M059J (cell line): Measurements from ENCODE around the gene GNA15. TPM values are rescaled to one million over a fixed set of nuclear protein-coding genes. Genes with fewer than 3 reads are reported as not detected.

Experiments
- DNase-seq: peaks from one replicate; pipeline ENCODE4 v3.0.0-alpha.2; 2012; ENCODE audit warnings: low read depth
- total RNA-seq: library from RNA; depleted of rRNA; stranded (reverse); fragments of >200 nt; shearing (Covaris generic); gene quantifications from 2 replicates; pipeline ENCODE4 v1.2.3, GENCODE V29; 2014

Gene GNA15
- total RNA-seq, 1 experiment from 2014 or later = not detected

DNA sequence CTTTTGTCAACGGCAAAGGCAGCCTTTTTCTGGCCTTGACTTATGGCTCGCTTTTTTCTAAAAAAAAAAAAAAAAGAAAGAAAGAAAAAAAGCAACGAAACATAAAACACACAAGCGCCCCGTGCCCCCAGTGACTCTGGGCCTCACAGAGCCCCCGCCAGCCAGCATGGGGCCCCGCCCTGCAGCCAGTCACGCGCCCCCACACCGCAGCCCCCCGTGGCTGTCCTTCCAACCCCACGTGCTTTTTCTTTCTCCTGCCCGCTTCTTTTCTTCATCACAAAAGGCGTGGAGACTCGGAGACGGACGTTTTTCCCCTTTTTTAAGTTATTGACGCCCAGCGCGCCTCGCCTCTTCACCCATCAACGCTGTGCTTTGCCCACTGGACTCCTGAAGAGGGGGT, 14.4 kb upstream of the GNA15 start:
- DNase-seq = no peak

DNA sequence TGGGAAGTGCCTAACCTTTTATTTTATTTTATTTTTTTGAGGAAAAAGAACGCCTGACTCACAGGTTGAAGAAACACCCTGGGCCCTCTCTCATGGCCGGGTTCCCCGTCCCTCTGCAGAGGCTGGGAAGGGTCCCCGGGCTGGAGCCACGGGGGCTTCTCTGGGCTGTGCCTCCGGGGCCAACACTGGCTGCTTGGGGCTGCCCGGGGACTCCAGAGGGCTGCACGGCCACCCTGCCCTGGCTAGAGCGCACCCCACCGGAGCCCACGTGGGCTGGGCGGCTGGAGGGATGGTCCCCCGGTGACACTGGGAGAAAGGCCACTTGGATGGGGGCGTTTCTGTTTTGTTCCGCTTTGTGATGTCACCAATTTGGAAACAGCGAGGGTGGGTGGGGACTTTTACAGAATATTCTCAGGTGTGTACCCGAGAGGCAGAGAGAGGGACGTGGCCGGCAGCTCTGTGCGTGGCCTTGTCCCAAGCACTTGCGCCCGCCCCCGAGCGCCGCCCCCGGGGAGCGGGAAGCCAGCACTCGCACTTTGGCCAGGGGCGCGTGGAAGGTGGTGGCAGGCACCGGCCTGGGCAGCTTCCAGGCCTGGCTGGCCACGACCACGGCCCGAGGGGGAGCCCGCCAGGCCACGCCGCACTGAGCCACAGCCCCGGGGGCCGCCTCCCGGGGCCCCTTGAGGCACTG, 13.9 kb upstream of the GNA15 start:
- DNase-seq = no peak

DNA sequence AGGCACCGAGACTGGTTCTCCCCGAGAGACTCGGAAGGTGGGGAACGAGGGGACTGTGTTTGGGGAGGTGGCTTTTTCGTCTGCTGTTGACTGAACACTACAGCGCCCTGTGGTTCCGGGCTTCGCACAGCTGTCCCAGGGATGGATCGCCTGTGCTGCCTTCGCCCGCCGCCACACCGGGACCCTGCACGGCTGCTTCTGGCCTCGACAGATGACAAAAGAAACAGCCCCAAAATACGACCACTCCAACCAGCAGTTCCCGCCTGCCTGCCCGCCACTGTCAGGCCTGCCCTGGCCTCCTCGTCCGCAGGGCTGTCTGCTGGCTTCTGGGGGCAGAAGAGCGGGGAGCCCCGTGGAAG, 13.3 kb upstream of the GNA15 start:
- no peak for DNase-seq

DNA sequence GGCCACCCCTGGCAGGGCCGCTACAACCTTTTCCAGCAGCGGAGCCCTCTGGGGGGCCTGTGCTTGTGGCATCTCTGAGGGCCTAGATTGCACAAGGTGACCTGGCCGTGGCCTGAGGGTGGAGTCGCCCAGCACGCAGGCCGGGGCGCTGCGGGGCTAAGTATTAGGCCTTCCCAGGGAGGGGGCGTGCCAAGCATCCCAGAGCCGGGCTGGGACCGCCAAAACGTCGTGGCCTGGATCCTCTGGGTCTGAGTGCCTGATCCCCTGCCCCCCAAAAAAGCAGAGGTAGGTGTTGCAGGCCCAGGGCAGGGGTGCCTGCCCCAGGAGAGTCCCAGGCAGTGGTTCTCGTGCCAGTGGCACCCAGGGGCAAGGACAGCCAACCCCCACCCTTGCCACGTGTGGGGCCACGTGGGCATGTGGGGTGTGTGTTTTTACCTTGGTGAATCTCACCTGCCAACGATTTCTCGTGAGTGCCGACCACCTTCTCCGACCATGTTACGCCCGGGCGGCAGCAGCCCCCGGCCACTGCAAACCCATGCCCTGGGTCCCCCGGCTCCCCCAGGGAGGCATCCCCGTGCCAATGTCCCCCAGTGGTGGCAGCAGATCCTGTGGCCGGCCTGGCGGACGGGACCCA, 12.6 kb upstream of the GNA15 start:
- DNase-seq = no peak

DNA sequence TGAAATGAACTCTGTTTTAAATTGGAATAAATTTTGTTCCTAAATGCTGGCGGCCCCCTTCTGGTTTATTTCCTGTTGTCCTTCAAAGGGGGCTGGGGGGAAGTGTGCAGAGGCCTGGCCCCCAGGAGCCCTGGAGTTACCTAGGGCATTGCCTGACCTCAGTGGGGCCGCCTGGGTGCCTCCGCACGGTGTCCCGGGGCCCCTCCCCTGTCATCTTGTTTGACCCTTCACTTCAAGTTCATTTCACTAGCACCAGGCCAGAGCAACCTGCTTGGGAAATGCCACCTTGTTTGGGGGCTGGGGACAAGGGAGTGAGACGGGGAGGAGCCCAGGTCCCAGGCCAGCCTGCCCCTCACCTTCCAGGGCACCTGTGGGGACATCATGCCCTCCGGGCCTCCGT, 11.9 kb upstream of the GNA15 start:
- no peak for DNase-seq

DNA sequence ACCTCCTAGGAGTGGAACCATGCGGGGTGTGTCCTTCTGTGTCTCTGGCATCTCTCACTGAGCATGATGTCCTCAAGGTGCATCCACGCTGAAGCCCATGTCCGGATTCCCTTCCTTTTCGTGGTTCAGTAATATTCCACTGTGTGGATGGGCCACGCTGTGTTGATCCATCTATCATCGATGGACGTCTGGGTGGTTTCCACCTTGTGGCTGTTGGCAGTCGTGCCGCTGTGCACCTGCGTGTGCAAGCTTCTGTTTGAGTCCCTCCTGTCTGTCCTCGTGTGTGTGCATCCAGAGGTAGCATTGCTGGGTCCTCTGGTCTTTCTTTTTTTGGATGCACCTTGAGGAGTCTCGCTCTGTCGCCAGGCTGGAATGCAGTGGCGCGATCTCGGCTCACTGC, 11.2 kb upstream of the GNA15 start:
- no peak for DNase-seq

DNA sequence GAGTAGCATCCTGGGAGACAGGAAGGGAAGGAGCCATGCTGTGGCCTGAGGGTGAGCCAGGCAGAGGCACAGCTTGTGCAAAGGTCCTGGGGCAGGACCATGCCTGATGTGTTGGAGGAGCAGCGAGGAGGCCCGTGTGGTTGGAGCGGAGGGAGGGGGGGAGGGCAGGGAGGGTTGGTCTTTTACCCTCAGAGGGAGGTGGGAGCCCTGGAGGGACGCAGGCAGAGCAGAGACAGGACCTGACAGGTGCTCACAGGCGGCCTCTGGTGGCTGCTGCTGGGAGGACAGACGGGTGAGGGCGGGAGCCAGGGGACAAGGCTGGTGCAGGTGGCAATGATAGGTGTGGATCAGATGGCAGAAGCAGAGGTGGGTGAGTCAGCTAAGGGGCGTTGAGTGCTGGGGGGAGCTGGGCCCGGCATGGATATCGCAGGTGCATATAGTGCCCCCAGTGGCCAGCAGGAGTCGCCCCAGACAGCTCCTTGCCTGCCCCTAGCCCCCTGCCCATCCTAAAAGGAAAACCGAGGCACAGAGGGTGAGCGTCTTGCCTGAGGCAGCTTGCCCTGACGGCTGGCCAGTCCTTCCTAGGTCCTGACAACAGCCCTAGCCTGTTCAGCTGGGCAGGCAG, 9.8 kb upstream of the GNA15 start:
- DNase-seq = peak; percentile 31

DNA sequence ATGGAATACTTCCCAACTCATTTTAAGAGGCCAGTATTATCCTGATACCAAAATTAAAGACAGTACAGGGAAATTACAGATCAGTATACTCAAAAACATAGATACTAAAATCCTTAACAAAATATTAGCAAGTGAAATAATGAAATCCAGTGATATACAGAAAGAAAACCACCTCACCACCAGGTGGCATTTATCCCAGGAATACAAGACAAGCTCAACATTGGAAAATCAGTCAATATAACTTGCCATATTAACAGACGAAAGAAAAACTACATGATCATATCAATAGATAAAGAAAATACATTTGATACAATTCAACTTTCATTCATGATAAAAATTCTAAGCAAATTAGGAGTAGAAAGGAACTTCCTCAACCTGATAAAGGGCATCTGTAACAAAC, 6.7 kb upstream of the GNA15 start:
- DNase-seq = peak; percentile 58

DNA sequence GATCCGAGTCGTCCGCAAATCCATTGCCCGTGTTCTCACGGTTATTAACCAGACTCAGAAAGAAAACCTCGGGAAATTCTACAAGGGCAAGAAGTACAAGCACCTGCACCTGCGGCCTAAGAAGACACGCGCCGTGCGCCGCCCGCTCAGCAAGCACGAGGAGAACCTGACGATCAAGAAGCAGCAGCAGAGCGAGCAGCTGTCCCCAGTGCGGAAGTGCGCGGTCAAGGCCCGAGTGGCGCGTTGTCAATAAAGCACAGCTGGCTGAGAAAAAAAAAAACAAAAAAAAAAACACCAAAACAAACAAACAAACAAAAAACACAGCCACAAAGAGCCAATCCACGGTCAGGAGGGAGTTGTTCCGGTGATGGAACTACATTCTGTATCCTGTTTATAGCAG, 4.7 kb upstream of the GNA15 start:
- DNase-seq = no peak

DNA sequence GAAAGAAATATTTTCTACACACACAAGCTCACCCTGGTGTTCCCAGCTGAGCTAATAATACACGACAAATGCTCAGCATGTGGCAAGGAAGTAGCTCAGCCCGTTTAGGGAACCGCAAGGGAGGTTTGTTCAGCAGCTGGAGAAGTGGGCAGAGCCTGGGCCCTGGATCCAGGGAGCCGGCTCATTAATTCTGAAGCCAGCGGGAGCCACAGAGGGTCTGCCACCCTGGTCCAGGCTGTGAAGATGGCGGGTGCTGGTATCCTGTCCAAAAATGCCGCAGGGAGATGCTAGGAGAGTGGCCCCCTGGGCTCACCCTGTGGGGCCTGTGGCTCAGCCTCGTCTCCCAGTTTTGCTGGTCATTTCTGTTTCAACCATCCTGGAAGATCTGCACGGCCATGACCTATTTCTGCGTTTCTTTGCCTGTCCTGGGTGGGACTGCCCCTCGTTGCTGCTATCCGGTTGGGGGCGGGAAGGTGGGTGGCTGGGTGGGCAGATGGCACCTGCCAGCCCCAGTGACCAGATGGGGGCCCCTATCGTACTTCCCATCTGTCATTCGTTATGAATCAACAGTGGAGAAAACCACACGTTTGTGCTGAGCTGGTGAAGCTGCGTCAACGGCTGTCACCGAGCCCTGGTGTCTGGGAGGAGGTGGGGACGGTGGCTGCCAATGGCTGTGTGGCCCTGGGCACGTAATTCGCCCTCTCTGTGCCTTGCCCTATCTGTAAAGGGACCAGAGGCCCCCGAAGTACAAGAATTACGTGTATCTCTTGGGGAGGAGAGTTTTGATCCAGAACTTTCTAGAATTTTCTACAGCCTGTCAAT, 2.7 kb upstream of the GNA15 start:
- peak; percentile 77 for DNase-seq

DNA sequence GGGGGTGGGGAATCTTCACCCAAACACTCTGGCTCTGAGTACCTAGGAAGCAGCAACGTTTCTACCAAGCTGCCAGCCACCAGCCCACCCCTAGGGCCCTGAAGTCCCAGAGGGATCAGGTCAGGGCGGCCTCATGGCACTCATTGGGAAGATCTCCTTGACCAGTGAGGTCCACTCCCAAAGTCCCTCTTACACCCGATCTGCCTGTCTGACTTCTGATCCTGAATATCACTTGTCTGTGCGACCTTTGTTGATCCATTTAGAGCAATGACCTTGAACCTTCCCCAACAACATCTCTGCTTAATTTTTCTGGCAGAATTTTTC, 2.1 kb upstream of the GNA15 start:
- DNase-seq = no peak

DNA sequence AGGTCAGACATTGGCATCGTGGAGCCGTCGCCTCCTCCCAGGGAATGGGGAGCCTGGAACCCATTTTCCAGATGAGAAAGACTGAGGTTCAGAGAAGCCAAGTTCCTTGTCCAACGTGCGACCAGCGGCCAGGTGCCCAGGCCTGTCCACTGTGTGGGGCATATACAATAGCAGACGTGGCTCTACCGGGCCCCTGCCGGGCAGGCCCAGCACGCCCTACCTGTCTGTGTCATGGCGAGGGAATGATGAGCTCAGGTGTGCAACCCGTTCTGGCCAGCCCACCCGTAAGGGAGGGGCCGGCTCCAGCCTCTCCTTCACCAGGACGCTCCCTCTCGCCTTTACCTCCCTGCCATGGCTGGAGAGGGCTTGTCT, 837 bp downstream of the GNA15 start:
- DNase-seq = no peak

DNA sequence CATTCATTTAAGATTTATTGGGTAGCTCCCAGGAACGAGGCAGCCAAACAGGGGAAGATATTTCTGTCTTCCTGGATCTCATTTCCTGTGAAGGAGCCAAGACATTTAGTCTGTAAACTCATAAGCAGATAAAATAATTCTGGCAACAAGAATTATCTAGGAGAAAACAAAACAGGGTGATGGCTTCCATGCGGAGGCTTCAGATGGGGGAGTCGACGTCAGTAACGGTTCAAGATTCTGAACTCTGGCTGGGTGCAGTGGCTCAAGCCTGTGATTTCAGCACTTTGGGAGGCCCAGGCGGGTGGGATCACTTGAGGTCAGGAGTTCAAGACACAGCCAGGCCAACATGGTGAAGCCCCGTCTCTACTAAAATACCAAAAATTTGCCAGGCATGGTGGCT, 1.3 kb downstream of the GNA15 start:
- DNase-seq = no peak

DNA sequence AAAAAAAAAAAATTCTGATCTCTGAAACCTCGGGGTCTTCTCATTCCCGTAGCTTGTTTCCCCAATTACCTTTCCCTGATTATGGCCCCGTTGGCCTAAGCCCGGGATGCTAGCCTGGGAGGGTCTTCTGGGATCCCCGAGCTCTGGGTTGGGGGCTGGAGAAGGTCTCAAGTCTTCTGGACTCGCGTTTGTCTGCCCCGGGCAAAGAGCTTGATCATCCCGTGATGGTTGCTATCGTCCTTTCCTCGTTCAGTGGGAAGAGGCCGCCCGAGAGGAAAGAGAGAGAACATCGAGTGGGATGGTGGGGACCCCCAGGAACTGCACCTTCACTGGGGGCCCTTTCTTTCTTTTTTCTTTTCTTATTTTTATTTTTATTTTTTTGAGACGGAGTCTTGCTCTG, 2.4 kb downstream of the GNA15 start:
- DNase-seq = no peak

DNA sequence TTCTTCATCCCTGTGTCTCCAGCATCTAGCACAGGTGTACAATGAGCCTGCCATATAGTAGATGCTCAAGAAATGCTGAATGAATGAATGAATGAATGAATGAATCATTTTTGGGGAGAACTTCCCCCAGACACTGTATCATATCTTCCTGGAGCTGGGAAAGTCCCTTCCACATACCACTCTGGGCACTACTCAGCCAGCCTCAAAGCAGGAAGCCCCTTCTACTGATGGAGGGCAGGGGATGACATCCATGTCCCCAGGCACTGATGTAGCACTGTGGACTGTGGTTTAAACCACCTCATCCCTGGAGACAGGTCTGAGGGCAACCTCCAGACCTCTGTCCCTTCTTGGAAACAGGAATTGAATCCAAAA, 4.8 kb downstream of the GNA15 start:
- peak; percentile 60 for DNase-seq

DNA sequence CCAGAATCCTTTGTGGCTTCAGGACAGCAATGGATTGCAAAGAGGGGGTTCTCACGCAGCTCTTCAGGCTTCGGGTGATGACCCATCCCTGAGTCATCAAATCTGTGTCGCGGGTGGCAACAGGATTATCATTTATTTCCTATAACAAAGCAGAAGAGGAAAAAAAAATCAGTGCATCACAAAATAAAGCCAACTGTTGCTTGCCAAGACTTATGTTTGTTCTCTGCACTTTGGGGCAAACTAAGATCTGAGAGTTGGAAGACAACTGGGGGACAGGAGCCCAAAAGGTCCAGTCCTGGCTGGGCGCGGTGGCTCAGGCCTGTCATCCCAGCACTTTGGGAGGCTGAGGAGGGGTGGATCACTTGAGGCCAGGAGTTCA, 6.4 kb downstream of the GNA15 start:
- peak; percentile 95 for DNase-seq

DNA sequence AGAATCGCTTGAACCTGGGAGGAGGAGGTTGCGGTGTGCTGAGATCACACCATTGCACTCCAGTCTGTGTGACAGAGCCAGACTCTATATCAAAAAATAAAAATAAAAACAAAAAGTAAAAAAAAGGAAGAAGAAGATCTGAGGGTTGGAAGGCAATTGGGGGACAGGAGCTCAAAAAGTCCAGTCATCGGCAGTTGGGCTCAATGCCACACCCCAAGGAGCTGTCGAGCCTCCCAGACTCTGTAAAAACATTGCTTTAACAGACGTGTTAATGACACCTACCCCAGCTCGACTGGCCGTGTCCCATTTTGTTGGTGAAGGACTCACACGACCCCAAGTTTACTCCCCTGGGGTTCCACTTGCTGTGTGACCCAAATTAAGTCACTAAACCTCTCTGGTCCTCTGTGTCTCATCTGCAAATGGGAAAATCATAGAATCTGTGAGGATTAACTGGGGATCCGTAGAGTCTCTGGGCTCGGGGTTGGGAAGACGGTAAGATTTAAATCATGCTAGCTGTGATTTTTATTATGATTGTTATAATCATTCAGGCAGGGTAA, 7.0 kb downstream of the GNA15 start:
- peak; percentile 20 for DNase-seq

DNA sequence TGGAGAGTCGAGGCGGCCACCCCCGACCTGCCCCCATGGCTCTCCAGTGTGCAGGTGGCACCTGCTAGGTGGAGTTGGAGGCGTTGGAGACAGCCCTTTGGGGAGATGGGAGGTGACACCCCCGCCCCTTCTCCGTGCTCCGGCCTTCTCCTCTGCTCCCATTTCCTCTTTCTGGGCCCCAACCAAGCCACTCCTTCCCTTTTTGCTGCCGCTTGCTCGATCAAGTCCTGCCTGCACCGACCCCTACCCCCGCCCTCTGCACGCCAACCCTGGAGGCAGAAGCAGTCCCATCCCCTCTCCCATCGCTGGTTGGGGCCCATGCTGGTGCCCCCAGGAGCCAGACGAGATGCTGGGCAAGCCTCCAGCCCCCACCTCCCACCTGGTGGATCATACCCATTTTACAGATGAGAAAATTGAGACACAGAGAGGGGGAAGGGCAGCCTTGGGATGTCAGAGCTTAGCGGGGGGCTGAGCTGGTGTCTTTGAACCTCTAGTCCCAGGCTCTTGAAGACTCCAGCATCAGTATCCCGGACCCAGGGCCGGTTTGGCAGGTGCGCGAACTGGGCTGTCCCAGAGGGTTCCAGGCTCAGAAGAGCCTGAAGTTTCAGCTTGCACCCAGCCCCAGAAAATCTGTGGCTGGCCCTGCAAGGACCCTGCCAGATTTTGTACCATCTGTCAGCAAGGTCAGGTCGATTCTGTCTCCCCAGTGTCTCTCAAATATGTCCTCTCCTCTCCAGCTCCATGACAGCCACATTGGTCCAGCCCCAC, 10.3 kb downstream of the GNA15 start:
- no peak for DNase-seq

DNA sequence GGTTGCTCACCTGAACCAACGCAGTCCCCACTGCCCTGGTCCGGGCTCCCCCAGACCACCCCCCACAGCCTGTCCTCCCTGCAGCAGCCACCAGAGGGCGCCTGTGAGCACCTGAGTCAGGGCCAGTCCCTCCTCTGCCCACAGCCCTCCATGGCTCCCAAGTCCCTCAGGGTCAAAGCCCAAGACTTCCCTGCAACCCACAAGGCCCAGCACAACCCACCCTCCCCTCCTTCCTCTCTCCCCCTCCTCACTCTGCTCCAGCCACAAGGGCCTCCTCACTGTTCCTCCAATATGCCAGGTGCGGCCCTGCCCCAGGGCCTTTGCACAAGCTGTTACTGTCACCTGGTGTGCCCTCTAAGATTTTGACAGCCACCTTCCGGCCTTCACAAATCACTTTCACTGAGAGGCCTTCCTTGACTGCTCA, 10.9 kb downstream of the GNA15 start:
- DNase-seq = no peak

DNA sequence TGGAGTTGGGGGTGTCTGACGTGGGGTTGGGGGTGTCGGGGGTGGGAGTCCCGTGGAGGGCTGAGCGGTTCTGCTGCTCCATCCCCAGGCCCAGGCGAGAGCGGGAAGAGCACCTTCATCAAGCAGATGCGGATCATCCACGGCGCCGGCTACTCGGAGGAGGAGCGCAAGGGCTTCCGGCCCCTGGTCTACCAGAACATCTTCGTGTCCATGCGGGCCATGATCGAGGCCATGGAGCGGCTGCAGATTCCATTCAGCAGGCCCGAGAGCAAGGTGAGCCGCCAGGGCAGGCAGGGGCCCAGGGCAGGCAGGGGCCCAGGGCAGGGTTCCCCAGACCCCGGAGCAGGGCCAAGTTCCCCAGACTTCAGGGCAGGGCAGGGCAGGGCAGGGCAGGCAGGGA, 12.7 kb downstream of the GNA15 start:
- DNase-seq = no peak

DNA sequence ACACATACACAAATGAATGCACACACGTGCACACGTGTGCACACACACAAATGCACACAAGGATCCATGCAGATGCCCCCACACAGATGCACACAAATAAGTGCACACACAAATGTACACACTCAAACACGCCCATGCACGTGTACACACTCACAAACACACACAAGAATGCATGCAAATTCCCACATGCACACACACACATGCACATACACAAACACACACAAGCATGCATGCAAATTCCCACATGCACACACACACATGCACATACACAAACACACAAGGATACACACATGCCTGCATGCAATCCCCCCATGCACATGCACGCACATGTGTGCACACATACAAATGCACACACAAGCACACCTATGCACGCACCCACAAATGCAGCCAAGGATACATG, 13.3 kb downstream of the GNA15 start:
- DNase-seq = no peak
